Jurkat, Clone E6-1 (cell line): Measurements from ENCODE around the gene RCN1.
"Not testable (repeated sequence)": the region's sequence is repeated elsewhere in the genome, so short reads cannot be mapped to it uniquely, and the experiment has no call there.

Experiments used
- DNase-seq: peaks from one replicate; pipeline ENCODE4 v3.0.0-alpha.2; 2011; ENCODE audit warnings: low read depth, low spot score
- H3K4me3 ChIP-seq: 2 replicates; pipeline ENCODE4 v1.5.1; 2011; ENCODE audit warnings: mild to moderate bottlenecking, low read length, control low read depth, moderate library complexity

RCN1 gene

GRCh38 chr11:32105871-32106560, 15.1 kb downstream of the RCN1 start:
- DNase-seq = no peak

GRCh38 chr11:32107647-32108046, 16.8 kb downstream of the RCN1 start:
- DNase-seq = no peak
- no peak overlapping the region for H3K4me3 ChIP-seq

More at GRCh38 chr11:32105871-32106560, 15.1 kb downstream of the RCN1 start:
- no peak overlapping the region for H3K4me3 ChIP-seq

GRCh38 chr11:32108576-32108975, 17.7 kb downstream of the RCN1 start:
- no peak for DNase-seq

GRCh38 chr11:32109138-32109537, 18.3 kb downstream of the RCN1 start:
- no peak for DNase-seq
- H3K4me3 ChIP-seq = no peak overlapping the region

More at GRCh38 chr11:32108576-32108975, 17.7 kb downstream of the RCN1 start:
- no peak overlapping the region for H3K4me3 ChIP-seq

GRCh38 chr11:32109592-32109991, 18.7 kb downstream of the RCN1 start:
- no peak overlapping the region for H3K4me3 ChIP-seq
- no peak for DNase-seq

GRCh38 chr11:32110795-32111194, 19.9 kb downstream of the RCN1 start:
- H3K4me3 ChIP-seq = no peak overlapping the region
- no peak for DNase-seq

- no peak for DNase-seq
- H3K4me3 ChIP-seq = no peak overlapping the region
These were observed 22.5 kb downstream of the RCN1 start for GRCh38 chr11:32113200-32113919.

GRCh38 chr11:32113920-32114203, 23.0 kb downstream of the RCN1 start:
- no peak for DNase-seq

GRCh38 chr11:32115446-32115845, 24.6 kb downstream of the RCN1 start:
- no peak overlapping the region for H3K4me3 ChIP-seq
- DNase-seq = no peak

More at GRCh38 chr11:32113920-32114203, 23.0 kb downstream of the RCN1 start:
- H3K4me3 ChIP-seq = no peak overlapping the region

GRCh38 chr11:32116668-32117067, 25.8 kb downstream of the RCN1 start:
- DNase-seq = no peak
- no peak overlapping the region for H3K4me3 ChIP-seq

GRCh38 chr11:32118025-32118974, 27.4 kb downstream of the RCN1 start:
- no peak overlapping the region for H3K4me3 ChIP-seq
- no peak for DNase-seq

GRCh38 chr11:32119139-32119538, 28.3 kb downstream of the RCN1 start:
- not testable (repeated sequence) for DNase-seq

GRCh38 chr11:32121012-32121411, 30.1 kb downstream of the RCN1 start:
- peak; percentile 83 for DNase-seq
- H3K4me3 ChIP-seq = no peak overlapping the region

More at GRCh38 chr11:32119139-32119538, 28.3 kb downstream of the RCN1 start:
- not testable (repeated sequence) for H3K4me3 ChIP-seq

GRCh38 chr11:32122200-32122599, 31.3 kb downstream of the RCN1 start:
- DNase-seq = no peak
- H3K4me3 ChIP-seq = no peak overlapping the region

GRCh38 chr11:32131321-32131720, 40.4 kb downstream of the RCN1 start:
- DNase-seq = no peak
- H3K4me3 ChIP-seq = no peak overlapping the region

- DNase-seq = no peak
- no peak overlapping the region for H3K4me3 ChIP-seq
These were observed 45.8 kb downstream of the RCN1 start for GRCh38 chr11:32136657-32137056.

GRCh38 chr11:32137263-32137662, 46.4 kb downstream of the RCN1 start:
- DNase-seq = no peak
- H3K4me3 ChIP-seq = no peak overlapping the region

GRCh38 chr11:32137869-32138268, 47.0 kb downstream of the RCN1 start:
- no peak for DNase-seq
- no peak overlapping the region for H3K4me3 ChIP-seq

GRCh38 chr11:32138902-32139301, 48.0 kb downstream of the RCN1 start:
- DNase-seq = no peak
- H3K4me3 ChIP-seq = no peak overlapping the region
